BJ (cell line): ENCODE results near the gene WNT5A. TPM values are rescaled to one million over a fixed set of nuclear protein-coding genes. Genes with fewer than 3 reads are reported as not detected.

Source experiments
- CTCF ChIA-PET: fragments of 350-600 bp; formaldehyde crosslinking; extraction: SDS; loops from one replicate; lab custom pipeline; 2021; ENCODE audit warnings: antibody characterized with exemption, inconsistent platforms; lab: Yijun Ruan, JAX
- POLR2A ChIA-PET: fragments of 300-600 bp; sonication (Branson Sonifier 250); formaldehyde crosslinking; extraction: SDS; loops from one replicate; lab custom pipeline; 2021; ENCODE audit warnings: antibody characterized with exemption; lab: Charles Lee
- DNase-seq: peaks from one replicate; pipeline ENCODE4 v3.0.0-alpha.2; 2011; ENCODE audit warnings: low read depth
- H3K27me3 ChIP-seq: 2 replicates; pipeline ENCODE4 v1.6.0; 2011; ENCODE audit warnings: low read length; ENCODE audit not compliant: control insufficient read depth, insufficient read depth
- H3K36me3 ChIP-seq: 2 replicates; pipeline ENCODE4 v1.5.1; 2011; ENCODE audit warnings: low read length; ENCODE audit not compliant: control insufficient read depth, insufficient read depth
- H3K4me3 ChIP-seq: 2 replicates; pipeline ENCODE4 v1.5.1; 2011; ENCODE audit warnings: low read depth, mild to moderate bottlenecking, control low read depth, low read length
- polyA plus RNA-seq: library from polyadenylated mRNA; depleted of rRNA; stranded (reverse); fragments of >200 nt; gene quantifications from 2 replicates; pipeline ENCODE4 v1.2.3, GENCODE V29; 2011
- TF ChIP-seq, protein P1 (sequence below): IDR thresholded peaks from 2 replicates; pipeline ENCODE4 v1.5.1; 2011; ENCODE audit warnings: low read depth, mild to moderate bottlenecking, control low read depth, inconsistent platforms, low read length, moderate library complexity; ENCODE audit not compliant: insufficient read depth

Gene WNT5A
- polyA plus RNA-seq, 1 experiment: 627 TPM

DNA sequence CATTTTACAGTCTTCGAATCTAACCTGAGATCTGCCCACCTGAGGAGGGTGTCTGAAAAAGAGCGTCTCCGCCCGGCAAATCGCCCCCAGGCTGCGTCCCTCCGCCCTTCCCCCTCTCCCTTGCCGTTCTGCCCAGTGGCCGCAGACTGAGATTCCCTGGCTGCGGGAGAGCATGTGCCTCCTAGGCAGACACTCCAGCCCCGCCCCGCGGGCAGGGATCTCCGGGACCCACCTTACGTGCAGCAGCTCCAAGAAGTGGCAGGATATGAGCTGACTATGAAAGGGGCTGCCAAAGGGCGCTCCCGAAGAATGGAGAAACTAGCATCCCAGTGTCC lies 2.7 kb upstream of the WNT5A start:
- H3K36me3 ChIP-seq: peaks cover 2% of the 10 kb centered on the region
- H3K4me3 ChIP-seq: peak overlapping the region; percentile 68
- ChIA-PET CTCF (interaction anchor here (1.1 to 1.7 kb wide), 6 partner anchors 9 to 329 kb away, joined by 3 to 8 read pairs (median 4); no protein-coding TSS in a partner anchor), POLR2A (no interaction called here)
- TF ChIP-seq, protein P1, sequence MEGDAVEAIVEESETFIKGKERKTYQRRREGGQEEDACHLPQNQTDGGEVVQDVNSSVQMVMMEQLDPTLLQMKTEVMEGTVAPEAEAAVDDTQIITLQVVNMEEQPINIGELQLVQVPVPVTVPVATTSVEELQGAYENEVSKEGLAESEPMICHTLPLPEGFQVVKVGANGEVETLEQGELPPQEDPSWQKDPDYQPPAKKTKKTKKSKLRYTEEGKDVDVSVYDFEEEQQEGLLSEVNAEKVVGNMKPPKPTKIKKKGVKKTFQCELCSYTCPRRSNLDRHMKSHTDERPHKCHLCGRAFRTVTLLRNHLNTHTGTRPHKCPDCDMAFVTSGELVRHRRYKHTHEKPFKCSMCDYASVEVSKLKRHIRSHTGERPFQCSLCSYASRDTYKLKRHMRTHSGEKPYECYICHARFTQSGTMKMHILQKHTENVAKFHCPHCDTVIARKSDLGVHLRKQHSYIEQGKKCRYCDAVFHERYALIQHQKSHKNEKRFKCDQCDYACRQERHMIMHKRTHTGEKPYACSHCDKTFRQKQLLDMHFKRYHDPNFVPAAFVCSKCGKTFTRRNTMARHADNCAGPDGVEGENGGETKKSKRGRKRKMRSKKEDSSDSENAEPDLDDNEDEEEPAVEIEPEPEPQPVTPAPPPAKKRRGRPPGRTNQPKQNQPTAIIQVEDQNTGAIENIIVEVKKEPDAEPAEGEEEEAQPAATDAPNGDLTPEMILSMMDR: no peak
- H3K27me3 ChIP-seq: no peaks in the 10 kb centered on the region
- no peak for DNase-seq

DNA sequence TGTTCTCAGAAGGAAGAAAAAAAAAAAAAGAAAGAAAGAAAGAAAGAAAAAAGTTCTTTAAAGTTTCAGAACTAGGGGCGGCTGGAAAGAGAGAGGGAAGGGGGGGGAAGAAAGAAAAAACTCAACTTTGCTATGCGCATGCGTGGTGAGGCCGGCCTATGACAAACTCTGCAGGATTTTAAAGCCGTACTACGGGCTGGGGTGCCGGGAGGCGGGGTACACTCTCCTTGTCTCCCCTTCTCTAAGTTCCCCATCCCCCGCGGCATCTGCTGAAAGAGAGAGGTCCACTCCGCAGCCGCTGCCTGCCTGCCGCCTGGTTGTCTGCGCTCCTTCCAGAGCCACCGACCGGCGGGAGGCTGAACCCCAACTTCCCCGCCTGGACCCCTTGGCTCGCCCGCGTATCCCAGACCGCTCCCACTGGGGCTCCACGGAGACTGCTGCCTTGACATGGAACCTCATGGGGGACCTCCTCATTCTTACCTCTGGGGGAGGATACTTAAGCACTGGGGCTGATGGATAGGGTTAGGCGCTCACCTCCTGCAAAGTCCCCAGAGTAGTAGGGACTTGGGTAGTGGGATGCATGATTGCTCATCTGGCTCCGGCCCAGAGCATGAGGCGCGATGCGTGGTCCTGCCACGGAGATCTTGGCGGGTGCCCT lies 1.4 kb upstream of the WNT5A start:
- Histone ChIP-seq H3K27me3 (no peaks in the 10 kb centered on the region), H3K36me3 (peaks cover 5% of the 10 kb centered on the region), H3K4me3 (peak overlapping the region; percentile 68)
- TF ChIP-seq, protein P1: 0 out of 2 replicates have a peak, but pooled peaks have one; percentile 14
- ChIA-PET CTCF (interaction anchor here (1.1 to 1.8 kb wide), 4 partner anchors 133 to 233 kb away, joined by 3 to 13 read pairs (median 6); no protein-coding TSS in a partner anchor), POLR2A (interaction anchor here (0.6 to 1.2 kb wide), 5 partner anchors 110 to 1053 kb away, joined by 3 to 11 read pairs (median 3); no protein-coding TSS in a partner anchor)
- DNase-seq: no peak

DNA sequence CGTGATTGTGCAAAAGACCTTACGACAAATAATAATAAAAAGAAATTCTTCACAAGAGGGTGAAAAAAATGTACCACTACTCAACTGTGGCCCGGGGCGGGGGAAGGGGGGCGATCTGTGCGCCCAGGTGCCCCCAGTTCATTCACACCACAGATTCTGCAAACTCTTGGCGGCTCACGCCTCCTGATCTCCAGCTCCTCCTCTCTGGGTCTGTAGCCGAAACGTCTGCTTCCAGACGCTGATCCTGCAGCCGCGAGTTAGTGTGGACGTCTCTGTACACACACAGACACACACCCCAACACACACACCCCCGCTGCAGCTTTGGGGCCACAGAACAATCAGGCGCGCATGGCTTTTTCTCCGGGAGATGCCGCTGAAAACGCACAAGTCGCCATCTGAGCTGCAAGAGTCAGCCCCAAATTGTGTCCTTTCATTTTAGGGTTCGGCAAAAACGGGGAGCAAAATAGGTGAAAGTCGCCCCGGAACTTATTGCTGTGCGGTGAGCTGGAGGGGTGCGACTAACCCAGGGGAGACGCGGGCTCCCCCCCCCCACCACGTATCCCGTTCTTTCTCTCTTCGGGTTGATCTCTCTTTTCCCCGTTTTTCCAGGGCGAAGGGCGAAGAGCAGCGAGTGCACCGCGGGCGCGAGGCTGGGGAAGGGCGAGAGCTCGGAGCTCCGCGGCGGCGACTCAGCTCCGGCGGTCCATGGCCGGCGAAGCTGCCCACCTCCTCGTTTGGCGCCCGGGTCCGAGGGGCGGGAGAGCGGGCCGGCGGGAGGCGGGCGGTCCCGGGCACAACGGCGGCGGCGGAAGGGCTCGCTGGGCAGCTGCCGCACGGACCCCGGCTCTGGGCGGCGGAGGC lies 505 bp upstream of the WNT5A start:
- POLR2A ChIA-PET: interaction anchor here (0.5 to 1.2 kb wide), 10 partner anchors 111 to 1052 kb away, joined by 3 to 11 read pairs (median 3); no protein-coding TSS in a partner anchor
- peaks cover 6% of the 10 kb centered on the region for H3K36me3 ChIP-seq
- H3K27me3 ChIP-seq: no peaks in the 10 kb centered on the region
- peak overlapping the region; percentile 68 for H3K4me3 ChIP-seq
- no peak for DNase-seq
- TF ChIP-seq, protein P1: no peak
- CTCF ChIA-PET: interaction anchor here (0.6 to 1.8 kb wide), 8 partner anchors 37 to 767 kb away, joined by 3 to 13 read pairs (median 4); no protein-coding TSS in a partner anchor

DNA sequence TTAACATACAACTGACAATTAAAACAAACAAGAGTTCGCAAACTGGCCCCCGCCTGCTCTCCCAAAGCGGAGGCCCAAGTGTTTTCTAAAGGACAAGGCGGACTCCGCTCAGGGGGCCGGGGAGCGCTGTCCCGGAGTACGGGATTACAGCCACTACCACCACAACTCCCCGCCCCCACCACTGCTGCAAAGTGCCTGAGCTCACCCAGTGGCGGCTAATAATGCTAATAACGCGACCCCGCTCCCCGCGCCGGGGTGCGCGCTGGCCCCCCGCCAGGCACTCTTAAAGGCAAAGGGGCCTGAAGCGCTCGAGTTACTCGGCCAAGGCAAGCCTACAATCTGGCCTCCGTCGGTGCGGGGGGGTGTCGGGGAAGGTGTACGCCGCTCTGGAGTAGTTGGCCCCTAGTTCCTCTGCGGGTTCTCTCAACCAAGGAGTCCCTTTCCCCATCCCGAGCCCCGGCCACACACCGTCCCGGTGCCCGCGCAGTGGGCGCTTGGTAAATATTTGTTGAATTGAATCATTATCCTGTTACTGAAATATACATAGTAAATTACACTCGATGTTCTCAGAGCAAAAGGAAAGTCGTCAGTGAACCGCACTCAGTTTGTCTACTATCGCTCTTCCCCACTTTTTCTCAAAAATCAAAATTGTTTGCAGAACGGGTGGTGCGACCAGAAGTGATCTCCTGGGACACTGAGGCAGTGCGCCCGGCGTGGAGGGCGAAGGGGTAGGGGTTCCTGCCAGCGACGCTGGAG lies 827 bp downstream of the WNT5A start:
- H3K36me3 ChIP-seq: peaks cover 8% of the 10 kb centered on the region
- POLR2A ChIA-PET: interaction anchor here (0.6 kb wide), 2 partner anchors 15 to 121 kb away, joined by 4 to 11 read pairs; no protein-coding TSS in a partner anchor
- DNase-seq: no peak
- peak overlapping the region; percentile 68 for H3K4me3 ChIP-seq
- H3K27me3 ChIP-seq: no peaks in the 10 kb centered on the region
- TF ChIP-seq, protein P1: no peak
- CTCF ChIA-PET: interaction anchor here (0.6 to 1.5 kb wide), 8 partner anchors 161 to 631 kb away, joined by 3 to 4 read pairs (median 3); no protein-coding TSS in a partner anchor
